HepG2 (cell line): ENCODE measurements around the gene MYO19. TPM values are rescaled to one million over a fixed set of nuclear protein-coding genes. Genes with fewer than 3 reads are reported as not detected.

Experiments used
- FOXA1 ChIP-seq, 2 experiments: fragments of 450-650 bp in 1 of 2; sonication (generic) in 1 of 2; formaldehyde crosslinking in 1 of 2; IDR thresholded peaks; 2 replicates each; pipeline versions ENCODE4 v1.4.0 to v1.6.1; 2016 to 2020; ENCODE audit warnings: missing genetic modification reagents in 1 of 2
- GABPB1 ChIP-seq: IDR thresholded peaks from 2 replicates; pipeline ENCODE4 v1.6.1; 2016; ENCODE audit warnings: mild to moderate bottlenecking, missing genetic modification reagents, moderate library complexity, missing compliant biosample characterization
- HMG20B ChIP-seq: conservative IDR thresholded peaks from 2 replicates; pipeline ENCODE4 v1.6.1; 2016; ENCODE audit warnings: missing genetic modification reagents, missing compliant biosample characterization
- HNRNPUL1 ChIP-seq: fragments of 200-400 bp; formaldehyde crosslinking; IDR thresholded peaks from 2 replicates; pipeline ENCODE4 v1.6.1; 2017; ENCODE audit warnings: low read depth, mild to moderate bottlenecking, low read length, moderate library complexity
- JUN ChIP-seq: sonication (generic); formaldehyde crosslinking; IDR thresholded peaks from 2 replicates; pipeline ENCODE4 v1.4.0; 2020; ENCODE audit warnings: mild to moderate bottlenecking, missing genetic modification reagents
- MBD4 ChIP-seq: IDR thresholded peaks from 2 replicates; pipeline ENCODE4 v1.6.1; 2012; ENCODE audit warnings: low read length, inconsistent platforms, borderline replicate concordance
- MED13 ChIP-seq: sonication (generic); formaldehyde crosslinking; IDR thresholded peaks from 2 replicates; pipeline ENCODE4 v1.5.0; 2020; ENCODE audit warnings: missing genetic modification reagents
- PAWR ChIP-seq: sonication (generic); formaldehyde crosslinking; IDR thresholded peaks from 2 replicates; pipeline ENCODE4 v1.4.0; 2020; ENCODE audit warnings: missing genetic modification reagents, mild to moderate bottlenecking, borderline replicate concordance
- PHB2 ChIP-seq: fragments of 450-650 bp; IDR thresholded peaks from 2 replicates; pipeline ENCODE4 v1.6.1; 2018; ENCODE audit not compliant: partially characterized antibody
- PHF21A ChIP-seq: sonication (generic); formaldehyde crosslinking; IDR thresholded peaks from 2 replicates; pipeline ENCODE4 v1.5.0; 2020; ENCODE audit warnings: mild to moderate bottlenecking, missing genetic modification reagents
- RFXANK ChIP-seq: IDR thresholded peaks from 2 replicates; pipeline ENCODE4 v1.6.1; 2016
- SNAI1 ChIP-seq: sonication (generic); formaldehyde crosslinking; IDR thresholded peaks from 2 replicates; pipeline ENCODE4 v1.5.0; 2020; ENCODE audit warnings: mild to moderate bottlenecking, missing genetic modification reagents, borderline replicate concordance
- SP2 ChIP-seq: sonication (generic); formaldehyde crosslinking; IDR thresholded peaks from 2 replicates; pipeline ENCODE4 v1.5.1; 2020; ENCODE audit warnings: mild to moderate bottlenecking, missing genetic modification reagents
- TAF1 ChIP-seq: sonication (generic); formaldehyde crosslinking; IDR thresholded peaks from 2 replicates; pipeline ENCODE4 v1.4.0; 2020; ENCODE audit warnings: missing genetic modification reagents
- YEATS2 ChIP-seq: sonication (generic); formaldehyde crosslinking; IDR thresholded peaks from 2 replicates; pipeline ENCODE4 v1.4.0; 2020; ENCODE audit warnings: missing genetic modification reagents, borderline replicate concordance
- YEATS4 ChIP-seq: sonication (generic); formaldehyde crosslinking; IDR thresholded peaks from 2 replicates; pipeline ENCODE4 v1.4.0; 2020; ENCODE audit warnings: missing genetic modification reagents, borderline replicate concordance
- ZBTB38 ChIP-seq: sonication (generic); formaldehyde crosslinking; IDR thresholded peaks from 2 replicates; pipeline ENCODE4 v1.5.1; 2020; ENCODE audit warnings: mild to moderate bottlenecking, missing genetic modification reagents
- ZNF10 ChIP-seq: sonication (generic); formaldehyde crosslinking; IDR thresholded peaks from 2 replicates; pipeline ENCODE4 v1.4.0; 2020; ENCODE audit warnings: mild to moderate bottlenecking, low read depth, missing genetic modification reagents, borderline replicate concordance
- ZNF136 ChIP-seq: sonication (generic); formaldehyde crosslinking; IDR thresholded peaks from 2 replicates; pipeline ENCODE4 v1.8.1; 2022; ENCODE audit warnings: low read depth, mild to moderate bottlenecking, moderate library complexity, missing genetic modification reagents
- ZNF343 ChIP-seq: sonication (generic); formaldehyde crosslinking; IDR thresholded peaks from 2 replicates; pipeline ENCODE4 v1.4.0; 2020; ENCODE audit warnings: mild to moderate bottlenecking, missing genetic modification reagents
- ZNF430 ChIP-seq: sonication (generic); formaldehyde crosslinking; IDR thresholded peaks from 2 replicates; pipeline ENCODE4 v1.9.0; 2021; ENCODE audit warnings: mild to moderate bottlenecking, missing genetic modification reagents
- ZNF607 ChIP-seq: sonication (generic); formaldehyde crosslinking; IDR thresholded peaks from 2 replicates; pipeline ENCODE4 v1.5.1; 2020; ENCODE audit warnings: missing genetic modification reagents, mild to moderate bottlenecking, borderline replicate concordance
- ZNF639 ChIP-seq: conservative IDR thresholded peaks from 2 replicates; pipeline ENCODE4 v1.6.1; 2018; ENCODE audit warnings: missing genetic modification reagents
- ZNF644 ChIP-seq: IDR thresholded peaks from 2 replicates; pipeline ENCODE4 v1.6.1; 2016; ENCODE audit warnings: low read depth
- ZNF670 ChIP-seq: sonication (generic); formaldehyde crosslinking; IDR thresholded peaks from 2 replicates; pipeline ENCODE4 v1.8.0; 2022; ENCODE audit warnings: mild to moderate bottlenecking, missing genetic modification reagents, borderline replicate concordance
- ZNF724P ChIP-seq: sonication (generic); formaldehyde crosslinking; IDR thresholded peaks from 2 replicates; pipeline ENCODE4 v1.8.0; 2022; ENCODE audit warnings: missing genetic modification reagents, borderline replicate concordance
- ZNF749 ChIP-seq: sonication (generic); formaldehyde crosslinking; IDR thresholded peaks from 2 replicates; pipeline ENCODE4 v1.8.0; 2022; ENCODE audit warnings: mild to moderate bottlenecking, missing genetic modification reagents, moderate library complexity, borderline replicate concordance
- ZNF792 ChIP-seq: IDR thresholded peaks from 2 replicates; pipeline ENCODE4 v1.6.1; 2016
- ZSCAN25 ChIP-seq: sonication (generic); formaldehyde crosslinking; IDR thresholded peaks from 2 replicates; pipeline ENCODE4 v1.8.0; 2022; ENCODE audit warnings: mild to moderate bottlenecking, missing genetic modification reagents
- polyA plus RNA-seq, 8 experiments: library from polyadenylated mRNA; depleted of rRNA in 3 of 8; stranded (reverse) in 7 of 8; unstranded in 1 of 8; fragments of >200 nt; fragmentation: Illumina TruSeq in 4 of 8; extraction: Trizol in 4 of 8; gene quantifications; 2 replicates each; pipeline versions ENCODE4 v1.2.1 to v1.2.3, GENCODE V29; 2011 to 2016; ENCODE audit warnings: low read depth in 4 of 8, missing spikeins in 1 of 8, mixed read lengths in 1 of 8; ENCODE audit not compliant: insufficient read depth in 1 of 8
- total RNA-seq, 5 experiments: library from RNA; depleted of rRNA; stranded (reverse); fragments of >200 nt; fragmentation: Illumina TruSeq; extraction: Trizol; gene quantifications; 2 replicates each; pipeline ENCODE4 v1.2.3, GENCODE V29; 2016; ENCODE audit warnings: low read depth in 1 of 5
- TF ChIP-seq, protein P1 (sequence below): sonication (generic); formaldehyde crosslinking; IDR thresholded peaks from 2 replicates; pipeline ENCODE4 v1.5.1; 2020; ENCODE audit warnings: mild to moderate bottlenecking, missing genetic modification reagents, borderline replicate concordance

MYO19 gene
- total and polyA plus RNA-seq, 2 of the 13 experiments (the other 11 are each of a cell fraction or from before 2014, with no cell fraction given), result 75.7 to 82.3 TPM

GRCh38 chr17:36482611-36483504 is 51.8 kb downstream of the MYO19 start (continued):
- peak; percentile 63; the same call in 1 of the 2 replicates for TF ChIP-seq ZNF639 (CRISPR knock-in tag)
- peak; percentile 38; the same call in 1 of the 2 replicates for TF ChIP-seq ZNF792 (CRISPR knock-in tag)
- no peak for TF ChIP-seq HMG20B (CRISPR knock-in tag)
- TF ChIP-seq ZBTB38 (CRISPR knock-in tag), result peak; percentile 87
- no peak for TF ChIP-seq SP2 (CRISPR knock-in tag)
- peak; percentile 93 for TF ChIP-seq ZNF343 (CRISPR knock-in tag)
- TF ChIP-seq ZNF607 (CRISPR knock-in tag), result peak; percentile 76
- no peak for TF ChIP-seq FOXA1 (IDR thresholded peaks at IDR 0.05)
- no peak for TF ChIP-seq FOXA1 (CRISPR knock-in tag; IDR thresholded peaks at IDR 0.05)
- no peak for TF ChIP-seq JUN (CRISPR knock-in tag)
- peak; percentile 77 for TF ChIP-seq YEATS4 (CRISPR knock-in tag)
- TF ChIP-seq ZNF430 (CRISPR knock-in tag), result no peak
- TF ChIP-seq ZNF644 (CRISPR knock-in tag), result no peak
- peak; percentile 64; the same call in 1 of the 2 replicates for TF ChIP-seq YEATS2
- TF ChIP-seq ZNF724P (CRISPR knock-in tag), result peak; percentile 91; the same call in 1 of the 2 replicates
- TF ChIP-seq ZNF749, result peak; percentile 78; the same call in 1 of the 2 replicates
- peak; percentile 80; the same call in 1 of the 2 replicates for TF ChIP-seq ZSCAN25 (CRISPR knock-in tag)
- no peak for TF ChIP-seq PAWR (CRISPR knock-in tag)
- TF ChIP-seq HNRNPUL1, result no peak
- no peak for TF ChIP-seq ZNF136 (CRISPR knock-in tag)
- no peak for TF ChIP-seq ZNF10 (CRISPR knock-in tag)
- TF ChIP-seq MED13 (CRISPR knock-in tag), result no peak
- TF ChIP-seq GABPB1 (CRISPR knock-in tag), result peak; percentile 72; the same call in 1 of the 2 replicates
- TF ChIP-seq, protein P1, sequence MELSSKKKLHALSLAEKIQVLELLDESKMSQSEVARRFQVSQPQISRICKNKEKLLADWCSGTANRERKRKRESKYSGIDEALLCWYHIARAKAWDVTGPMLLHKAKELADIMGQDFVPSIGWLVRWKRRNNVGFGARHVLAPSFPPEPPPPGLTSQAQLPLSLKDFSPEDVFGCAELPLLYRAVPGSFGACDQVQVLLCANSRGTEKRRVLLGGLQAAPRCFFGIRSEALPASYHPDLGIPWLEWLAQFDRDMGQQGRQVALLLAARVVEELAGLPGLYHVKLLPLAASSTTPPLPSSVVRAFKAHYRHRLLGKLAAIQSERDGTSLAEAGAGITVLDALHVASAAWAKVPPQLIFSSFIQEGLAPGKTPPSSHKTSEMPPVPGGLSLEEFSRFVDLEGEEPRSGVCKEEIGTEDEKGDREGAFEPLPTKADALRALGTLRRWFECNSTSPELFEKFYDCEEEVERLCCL (CRISPR knock-in tag), result no peak
- no peak for TF ChIP-seq PHF21A
- no peak; the same call in 1 of the 2 replicates for TF ChIP-seq ZNF670
- peak; percentile 69; the same call in 1 of the 2 replicates for TF ChIP-seq RFXANK (CRISPR knock-in tag)
- TF ChIP-seq SNAI1 (CRISPR knock-in tag), result no peak
- TF ChIP-seq MBD4, result no peak
- no peak for TF ChIP-seq TAF1 (CRISPR knock-in tag)
- no peak for TF ChIP-seq PHB2
